Renal cortex interstitium (tissue), 11 donors: ENCODE measurements around the gene OIT3. TPM values are rescaled to one million over a fixed set of nuclear protein-coding genes. Genes with fewer than 3 reads are reported as not detected.
"Not testable (repeated sequence)": the region's sequence is repeated elsewhere in the genome, so short reads cannot be mapped to it uniquely, and the experiment has no call there.

ENCODE experiments used
- DNase-seq, 11 donors: peaks; one replicate each; pipeline ENCODE4 v3.0.0-alpha.2; 2013; ENCODE audit warnings: low read depth in 9 of 11, low spot score in 4 of 11; ENCODE audit errors: extremely low read depth in 1 of 11
- polyA plus RNA-seq, 3 donors: library from polyadenylated mRNA; unstranded; fragments of 120-200 nt; gene quantifications; one replicate each; pipeline ENCODE4 v1.2.1, GENCODE V29; 2013; ENCODE audit not compliant: insufficient read length in 3 of 3

The OIT3 gene
- polyA plus RNA-seq, 3 donors, result 2.8 to 4.5 (median 4.4) TPM

DNA sequence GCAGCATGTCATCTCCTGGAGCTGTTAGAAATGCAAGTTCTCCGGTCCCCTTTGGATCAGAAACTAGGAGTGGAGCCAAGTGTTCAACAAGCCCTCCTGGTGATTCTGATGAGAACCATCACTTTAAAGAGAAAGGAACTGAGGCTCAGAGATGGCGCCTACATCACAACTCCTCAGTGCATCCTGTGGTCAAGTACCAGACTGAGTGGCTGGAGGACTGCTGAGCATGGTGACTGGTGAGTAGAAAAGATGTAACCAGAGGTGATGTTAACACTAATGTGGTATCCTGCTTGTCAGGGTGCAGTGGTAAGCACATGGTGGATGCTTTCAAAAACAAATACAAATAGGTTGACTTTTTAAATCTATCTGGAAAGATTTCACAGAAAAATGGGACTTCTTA lies 3.5 kb upstream of the OIT3 start:
- no peak for DNase-seq

DNA sequence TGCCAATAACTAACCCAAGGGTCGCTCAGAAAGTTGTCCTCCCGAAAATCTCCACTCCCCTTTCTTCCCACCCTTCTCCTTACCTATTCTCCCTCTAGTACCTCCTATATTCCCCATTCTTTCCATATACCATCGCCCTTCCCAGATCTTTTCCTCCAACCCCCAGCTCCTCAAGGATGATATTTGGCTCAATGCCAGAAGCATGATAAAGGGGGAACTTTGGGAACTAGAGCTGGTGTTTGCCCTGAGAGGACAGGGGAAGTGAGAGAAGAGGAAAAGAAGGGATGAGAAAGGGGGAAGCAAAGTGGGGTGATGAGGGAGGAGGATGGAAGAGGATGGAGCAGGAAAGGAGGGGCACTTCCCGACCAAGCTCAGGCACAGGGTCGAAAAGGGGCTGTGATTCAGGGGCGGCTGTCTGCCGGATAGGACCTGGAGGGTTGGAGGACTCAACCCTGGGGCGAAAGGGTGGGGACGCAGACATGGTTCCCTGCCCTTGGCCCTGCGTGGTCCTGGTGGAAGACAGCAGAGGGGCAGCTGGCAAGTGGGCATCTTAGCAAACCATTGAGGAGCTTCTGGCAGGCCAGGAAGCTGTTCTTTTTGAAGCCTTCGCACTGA lies 1.8 kb downstream of the OIT3 start:
- no peak for DNase-seq

DNA sequence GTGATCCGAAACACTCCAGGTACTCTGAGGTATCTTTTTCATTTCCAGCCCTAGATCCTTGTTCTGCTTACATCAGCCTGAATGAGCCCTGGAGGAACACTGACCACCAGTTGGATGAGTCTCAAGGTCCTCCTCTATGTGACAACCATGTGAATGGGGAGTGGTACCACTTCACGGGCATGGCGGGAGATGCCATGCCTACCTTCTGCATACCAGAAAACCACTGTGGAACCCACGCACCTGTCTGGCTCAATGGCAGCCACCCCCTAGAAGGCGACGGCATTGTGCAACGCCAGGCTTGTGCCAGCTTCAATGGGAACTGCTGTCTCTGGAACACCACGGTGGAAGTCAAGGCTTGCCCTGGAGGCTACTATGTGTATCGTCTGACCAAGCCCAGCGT lies 5.1 kb downstream of the OIT3 start:
- no peak for DNase-seq

DNA sequence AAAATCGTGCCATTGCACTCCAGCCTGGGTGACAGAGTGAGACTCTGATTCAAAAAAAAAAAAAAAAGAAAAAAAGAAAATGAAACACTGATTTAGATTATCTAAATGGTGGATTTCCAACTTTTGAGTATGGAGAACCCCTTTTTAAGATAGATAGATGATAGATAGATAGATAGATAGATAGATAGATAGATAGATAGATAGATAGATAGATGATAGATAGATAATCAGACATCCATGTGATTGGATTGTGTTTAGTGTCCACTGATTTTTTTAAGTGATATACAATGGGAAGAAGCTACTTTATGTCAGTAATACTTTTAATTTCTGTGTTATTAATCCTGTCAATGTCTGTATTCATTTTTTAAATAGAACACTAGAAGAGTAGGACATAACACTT lies 6.0 kb downstream of the OIT3 start:
- no peak for DNase-seq

GRCh38 chr10:72903941-72904446 lies 10.5 kb downstream of the OIT3 start:
- DNase-seq, result not testable (repeated sequence)

DNA sequence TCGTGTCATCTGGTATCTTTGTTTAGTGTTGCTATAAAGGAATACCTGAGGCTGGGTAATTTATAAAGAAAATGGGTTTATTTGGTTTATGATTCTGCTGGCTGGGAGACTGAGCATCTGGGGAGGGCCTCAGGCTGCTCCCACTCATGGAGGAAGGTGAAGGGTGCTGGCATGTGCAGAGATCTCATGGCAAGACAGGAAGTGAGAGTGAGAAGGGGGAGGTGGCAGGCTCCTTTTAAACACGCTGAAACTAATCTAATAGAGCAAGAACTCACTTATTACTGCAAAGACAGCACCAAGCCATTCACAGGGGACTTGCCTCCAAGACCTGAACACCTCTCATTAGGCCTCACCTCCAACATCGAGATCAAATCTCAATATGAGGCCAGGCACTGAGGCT lies 11.3 kb downstream of the OIT3 start:
- no peak for DNase-seq

- DNase-seq, result no peak
Observed at GRCh38 chr10:72906446-72906845, 12.9 kb downstream of the OIT3 start.

DNA sequence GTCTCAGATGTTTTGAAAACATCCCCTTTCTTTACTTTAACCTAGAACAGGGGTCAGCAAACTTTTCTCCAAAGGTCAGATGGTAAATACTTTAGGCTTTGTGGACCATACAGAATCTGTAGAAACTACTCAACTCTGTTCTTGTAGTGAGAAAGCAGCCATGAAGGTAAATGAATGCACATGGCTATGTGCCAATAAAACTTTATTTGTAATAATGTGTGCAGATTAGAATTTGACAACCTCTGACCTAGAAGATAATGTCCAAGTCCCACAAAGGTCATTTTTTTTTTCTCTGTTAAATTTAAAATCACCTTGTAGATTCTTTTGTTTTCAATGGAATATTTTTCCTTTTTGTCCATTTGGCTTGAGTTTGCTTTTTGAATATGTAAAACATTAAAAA lies 17.2 kb downstream of the OIT3 start:
- no peak for DNase-seq

DNA sequence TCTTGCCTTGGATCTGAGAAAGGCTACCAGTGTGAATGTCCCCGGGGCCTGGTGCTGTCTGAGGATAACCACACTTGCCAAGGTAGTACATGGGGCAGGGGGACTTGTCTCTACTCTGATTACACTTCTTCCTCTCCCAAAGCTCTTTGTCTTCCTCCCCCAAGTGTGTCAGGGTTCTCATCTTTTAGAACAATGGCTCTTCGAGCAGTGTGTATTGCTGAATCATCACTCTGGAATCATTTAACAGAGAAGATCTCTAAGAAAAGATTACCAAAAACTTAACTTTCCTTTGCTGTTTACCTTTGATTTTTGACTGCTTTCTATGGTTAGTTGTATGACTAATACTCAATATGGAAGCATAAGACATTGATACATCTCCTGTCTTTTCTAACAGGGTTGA lies 18.2 kb downstream of the OIT3 start:
- no peak for DNase-seq

DNA sequence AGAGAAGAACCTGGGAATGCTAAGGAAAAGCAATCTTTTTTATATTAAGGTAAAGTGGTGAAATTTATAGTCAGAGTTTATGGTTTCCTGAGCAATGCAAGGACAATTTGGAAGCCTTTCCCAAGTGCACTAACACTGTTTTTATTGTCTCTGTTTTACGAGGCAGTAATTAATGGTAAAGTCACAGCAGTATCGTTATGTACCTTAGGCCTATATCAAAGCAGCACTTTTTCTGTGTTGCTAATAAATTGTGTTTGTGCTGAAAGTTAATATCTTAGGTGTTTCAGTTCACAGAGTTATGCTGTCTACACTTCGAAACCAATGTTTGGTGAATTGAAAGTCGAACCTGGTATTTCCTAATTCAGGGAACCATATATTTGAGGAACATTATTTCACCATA lies 19.2 kb downstream of the OIT3 start:
- peak in 6 of 11 donors; percentile 7 to 34 (median 17) for DNase-seq

DNA sequence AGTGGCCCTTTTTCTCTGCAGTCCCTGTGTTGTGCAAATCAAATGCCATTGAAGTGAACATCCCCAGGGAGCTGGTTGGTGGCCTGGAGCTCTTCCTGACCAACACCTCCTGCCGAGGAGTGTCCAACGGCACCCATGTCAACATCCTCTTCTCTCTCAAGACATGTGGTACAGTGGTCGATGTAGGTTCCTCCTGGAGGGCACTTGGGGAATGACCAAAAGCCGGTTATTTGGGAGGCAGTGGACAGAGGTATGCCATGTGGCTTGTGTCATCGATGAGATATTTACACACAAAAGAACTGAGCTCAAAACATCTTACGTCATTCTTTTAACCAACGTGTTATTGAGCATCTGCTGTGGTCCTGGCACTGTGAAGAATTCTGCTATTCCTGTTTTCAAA lies 19.7 kb downstream of the OIT3 start:
- DNase-seq, result no peak

GRCh38 chr10:72917201-72917600 lies 23.7 kb downstream of the OIT3 start:
- not testable (repeated sequence) for DNase-seq

DNA sequence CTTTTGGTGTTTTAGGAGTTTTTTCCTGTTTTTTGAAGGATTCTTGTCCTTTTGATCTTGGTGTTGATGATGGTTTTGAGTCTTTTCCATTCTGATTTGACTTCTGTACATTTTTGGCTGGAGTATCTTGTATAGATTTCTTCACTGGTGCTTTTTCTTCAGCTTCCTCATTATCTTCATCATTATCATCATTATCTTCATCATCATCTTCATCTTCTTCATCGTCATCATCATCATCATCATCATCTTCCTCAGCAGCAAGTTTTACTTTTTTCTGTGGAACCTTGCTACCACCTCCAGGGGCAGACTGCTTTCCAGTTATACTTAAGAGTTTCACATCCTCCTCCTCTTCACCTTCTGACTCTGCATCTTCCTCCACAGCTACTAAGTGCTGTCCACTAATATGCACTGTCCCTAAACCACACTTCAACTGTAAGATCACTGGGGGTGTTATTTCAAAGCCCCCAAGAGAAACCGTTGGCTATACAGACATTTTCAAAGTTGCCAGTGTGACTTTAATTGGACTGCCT lies 24.3 kb downstream of the OIT3 start:
- not testable (repeated sequence) for DNase-seq

GRCh38 chr10:72918352-72918751 lies 24.8 kb downstream of the OIT3 start:
- DNase-seq, result no peak

GRCh38 chr10:72921147-72921683 lies 27.7 kb downstream of the OIT3 start:
- not testable (repeated sequence) for DNase-seq

DNA sequence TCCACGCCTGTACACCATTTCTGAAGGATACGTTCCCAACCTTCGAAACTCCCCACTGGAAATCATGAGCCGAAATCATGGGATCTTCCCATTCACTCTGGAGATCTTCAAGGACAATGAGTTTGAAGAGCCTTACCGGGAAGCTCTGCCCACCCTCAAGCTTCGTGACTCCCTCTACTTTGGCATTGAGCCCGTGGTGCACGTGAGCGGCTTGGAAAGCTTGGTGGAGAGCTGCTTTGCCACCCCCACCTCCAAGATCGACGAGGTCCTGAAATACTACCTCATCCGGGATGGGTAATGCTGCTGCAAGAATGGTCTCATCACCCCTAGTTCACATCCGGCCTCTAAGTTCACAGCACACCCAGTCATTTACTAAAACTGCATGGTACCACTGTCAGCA lies 30.8 kb downstream of the OIT3 start:
- no peak for DNase-seq

GRCh38 chr10:72925951-72926465 lies 32.5 kb downstream of the OIT3 start:
- no peak for DNase-seq

- DNase-seq, result no peak
Observed at GRCh38 chr10:72927485-72927884, 33.9 kb downstream of the OIT3 start.

- DNase-seq, result no peak
Observed at GRCh38 chr10:72928798-72929197, 35.3 kb downstream of the OIT3 start.

- no peak for DNase-seq
Observed at GRCh38 chr10:72930276-72930675, 36.7 kb downstream of the OIT3 start.
